DND-41 (cell line): ENCODE data around the gene LEUTX.

ENCODE experiments used
- ATAC-seq: fragments of 200-7000 bp; cut with Tn5 transposase; 3 replicates; pipeline ENCODE4 v1.9.1; 2021; ENCODE audit warnings: low read depth; ENCODE audit not compliant: insufficient read depth
- DNase-seq: peaks from one replicate; pipeline ENCODE4 v3.0.0-alpha.2; 2020
- H2AFZ ChIP-seq: 2 replicates; pipeline ENCODE4 v1.6.0; 2012; ENCODE audit warnings: low read depth, low read length
- H3K27ac ChIP-seq: 2 replicates; pipeline ENCODE4 v1.5.1; 2012; ENCODE audit warnings: low read length, inconsistent platforms
- H3K27me3 ChIP-seq: fragments of 200-600 bp; sonication (generic); 2 replicates; pipeline ENCODE4 v1.6.0; 2012; ENCODE audit warnings: low read length, mild to moderate bottlenecking, inconsistent platforms; ENCODE audit not compliant: insufficient read depth, poor library complexity
- H3K36me3 ChIP-seq: 2 replicates; pipeline ENCODE4 v1.5.1; 2012; ENCODE audit warnings: low read length, inconsistent platforms; ENCODE audit not compliant: insufficient read depth
- H3K4me1 ChIP-seq: 2 replicates; pipeline ENCODE4 v1.5.1; 2012; ENCODE audit warnings: mild to moderate bottlenecking, low read length; ENCODE audit not compliant: insufficient read depth
- H3K4me2 ChIP-seq: 2 replicates; pipeline ENCODE4 v1.6.0; 2012; ENCODE audit warnings: mild to moderate bottlenecking, moderate library complexity, low read length, inconsistent platforms; ENCODE audit not compliant: insufficient read depth
- H3K4me3 ChIP-seq, 2 experiments: fragments of 200-600 bp in 1 of 2; shearing (Covaris generic) in 1 of 2; 2 replicates each; pipeline ENCODE4 v1.5.1; 2012 to 2016; ENCODE audit warnings: inconsistent platforms in 2 of 2, low read length in 2 of 2, mild to moderate bottlenecking in 2 of 2, low read depth in 1 of 2, moderate library complexity in 1 of 2
- H3K79me2 ChIP-seq: 2 replicates; pipeline ENCODE4 v1.6.0; 2012; ENCODE audit warnings: low read length, inconsistent platforms; ENCODE audit not compliant: insufficient read depth
- H3K9ac ChIP-seq: 2 replicates; pipeline ENCODE4 v1.6.0; 2012; ENCODE audit warnings: low read depth, mild to moderate bottlenecking, inconsistent platforms, low read length, moderate library complexity
- H3K9me3 ChIP-seq: 2 replicates; pipeline ENCODE4 v1.5.1; 2012; ENCODE audit warnings: low read length, moderate library complexity, mild to moderate bottlenecking, inconsistent platforms; ENCODE audit not compliant: insufficient read depth, severe bottlenecking
- H4K20me1 ChIP-seq: 2 replicates; pipeline ENCODE4 v1.6.0; 2012; ENCODE audit warnings: low read length; ENCODE audit not compliant: insufficient read depth
- CTCF ChIP-seq: IDR thresholded peaks from 2 replicates; pipeline ENCODE4 v1.5.1; 2012; ENCODE audit warnings: borderline replicate concordance, low read length, moderate library complexity, mild to moderate bottlenecking; ENCODE audit not compliant: poor library complexity, severe bottlenecking; ENCODE audit errors: extremely low read depth
- EZH2 ChIP-seq: IDR thresholded peaks from 3 replicates; pipeline ENCODE4 v1.6.1; 2012; ENCODE audit warnings: borderline replicate concordance, low read depth, mild to moderate bottlenecking, moderate library complexity, low read length, inconsistent platforms; ENCODE audit not compliant: severe bottlenecking

Gene LEUTX

GRCh38 chr19:39765091-39766076, 13.3 kb upstream of the LEUTX start:
- Histone ChIP-seq H3K4me2 (no peak overlapping the region), H3K9ac (no peak overlapping the region), H3K4me1 (no peaks in the 10 kb centered on the region), H3K4me3 (no peak overlapping the region), H3K27ac (no peak overlapping the region), H3K9me3 (peaks cover 5% of the 10 kb centered on the region), H4K20me1 (no peaks in the 10 kb centered on the region), H2AFZ (no peak overlapping the region), H3K36me3 (no peaks in the 10 kb centered on the region), H3K27me3 (peaks cover 3% of the 10 kb centered on the region), H3K79me2 (no peaks in the 10 kb centered on the region)
- ATAC-seq: no peak
- TF ChIP-seq CTCF (peak; percentile 56), EZH2 (no peak)
- DNase-seq: peak; percentile 6

- TF ChIP-seq EZH2 (no peak), CTCF (no peak)
- Histone ChIP-seq H3K4me2 (no peak overlapping the region), H3K4me1 (no peaks in the 10 kb centered on the region), H3K27me3 (peaks cover 9% of the 10 kb centered on the region), H2AFZ (no peak overlapping the region), H3K9ac (no peak overlapping the region), H3K9me3 (peaks cover 5% of the 10 kb centered on the region), H4K20me1 (no peaks in the 10 kb centered on the region), H3K36me3 (no peaks in the 10 kb centered on the region), H3K79me2 (no peaks in the 10 kb centered on the region), H3K4me3 (no peak overlapping the region), H3K27ac (no peak overlapping the region)
- ATAC-seq (no peak), DNase-seq (no peak)
These were observed 10.3 kb upstream of the LEUTX start for GRCh38 chr19:39768334-39768733.

GRCh38 chr19:39768786-39769185, 9.9 kb upstream of the LEUTX start:
- Histone ChIP-seq H3K27me3 (peaks cover 9% of the 10 kb centered on the region), H3K79me2 (no peaks in the 10 kb centered on the region), H3K9me3 (peaks cover 5% of the 10 kb centered on the region), H3K4me1 (no peaks in the 10 kb centered on the region), H3K4me2 (no peak overlapping the region), H3K27ac (no peak overlapping the region), H3K9ac (no peak overlapping the region), H3K4me3 (no peak overlapping the region), H4K20me1 (no peaks in the 10 kb centered on the region), H3K36me3 (no peaks in the 10 kb centered on the region), H2AFZ (no peak overlapping the region)
- no peak for ATAC-seq
- no peak for DNase-seq
- TF ChIP-seq EZH2: no peak
- no peak for TF ChIP-seq CTCF
